HPDE6-E6E7 (cell line): ENCODE measurements around the gene DCBLD1.

Experiments
- DNase-seq: peaks from one replicate; pipeline ENCODE4 v3.0.0; 2011; ENCODE audit warnings: missing footprints; ENCODE audit errors: extremely low spot score

The DCBLD1 gene

DNA sequence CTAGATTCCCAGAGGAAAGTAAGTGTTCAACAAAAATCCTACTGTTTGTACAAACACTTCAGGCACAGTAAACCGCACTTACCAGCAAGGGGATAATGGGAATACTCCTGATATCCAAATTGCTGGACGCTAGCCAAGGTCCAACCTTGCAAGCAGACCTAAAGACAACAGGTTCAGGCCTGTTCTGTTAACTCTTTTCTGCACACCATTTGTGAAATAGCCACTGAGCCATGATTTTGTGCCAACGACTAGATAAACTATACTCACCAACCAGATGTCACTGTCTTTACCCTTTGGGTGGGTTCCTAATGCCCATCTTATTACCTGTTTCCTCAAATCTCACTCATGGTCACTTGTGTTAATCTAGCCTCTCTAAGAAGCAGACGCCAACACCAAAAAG, 76.3 kb downstream of the DCBLD1 start:
- DNase-seq: no peak

GRCh38 chr6:117559299-117559698, 76.8 kb downstream of the DCBLD1 start:
- DNase-seq: no peak

DNA sequence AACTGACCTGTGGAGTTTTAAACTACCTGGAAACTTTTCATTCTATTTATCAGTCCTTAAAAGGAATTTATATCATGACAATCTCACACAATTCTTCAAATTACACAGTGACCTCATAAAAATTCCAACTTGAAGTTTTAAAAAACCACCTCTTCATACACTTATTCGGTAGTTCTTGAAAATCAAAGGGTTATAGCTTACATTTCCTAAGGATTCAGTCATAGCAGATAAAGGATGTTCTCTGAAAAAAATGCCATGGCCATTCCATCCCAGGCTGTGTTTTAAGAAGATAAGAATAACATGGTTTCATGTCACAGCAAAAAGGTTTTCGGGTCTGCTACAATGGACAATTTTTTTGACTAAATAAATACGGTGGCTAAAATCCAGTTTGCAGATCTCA, 78.7 kb downstream of the DCBLD1 start:
- DNase-seq: no peak

- no peak for DNase-seq
Observed at GRCh38 chr6:117564681-117565080, 82.2 kb downstream of the DCBLD1 start.

DNA sequence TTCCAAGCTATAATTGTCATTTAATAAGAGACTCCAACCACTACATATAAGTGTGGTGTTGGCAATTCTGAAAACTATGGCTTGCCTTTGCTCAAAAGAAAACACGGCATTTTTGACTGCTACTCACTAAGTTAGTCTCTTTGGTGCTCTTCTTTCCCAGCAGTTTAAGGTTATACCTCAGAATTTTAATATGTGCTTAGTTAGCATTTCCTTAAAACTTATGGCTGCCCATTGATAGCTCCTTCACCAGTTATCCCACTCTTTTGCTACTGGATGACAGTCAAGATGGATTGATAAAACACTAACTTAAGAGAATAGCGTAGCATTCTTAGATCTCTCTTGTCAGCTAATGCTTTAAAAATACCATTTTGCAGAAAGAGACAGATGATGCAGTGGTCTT, 85.8 kb downstream of the DCBLD1 start:
- DNase-seq: no peak

- no peak for DNase-seq
Observed at GRCh38 chr6:117568831-117569410, 86.4 kb downstream of the DCBLD1 start.

GRCh38 chr6:117573006-117573680, 90.7 kb downstream of the DCBLD1 start:
- DNase-seq: no peak

- DNase-seq: no peak
Observed at GRCh38 chr6:117574198-117574597, 91.7 kb downstream of the DCBLD1 start.

GRCh38 chr6:117585647-117586046, 103.2 kb downstream of the DCBLD1 start:
- no peak for DNase-seq

DNA sequence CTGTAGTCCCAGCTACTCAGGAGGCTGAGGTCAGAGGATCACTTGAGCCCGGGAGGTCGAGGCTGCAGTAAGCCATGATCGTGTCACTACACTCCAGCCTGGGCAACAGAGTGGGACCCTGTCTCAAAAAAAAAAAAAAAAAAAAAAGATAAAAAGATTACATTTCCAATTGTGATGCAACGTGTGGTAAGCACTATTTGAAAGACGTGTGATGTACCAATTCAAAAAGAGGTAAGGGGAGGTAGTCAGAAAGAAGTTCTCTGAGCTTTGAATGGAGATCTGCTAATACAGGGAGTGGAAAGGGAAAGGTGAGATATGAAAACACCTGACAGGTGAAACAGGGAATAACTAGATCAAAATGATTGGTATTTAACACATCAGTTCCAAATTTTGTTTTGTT, 108.0 kb downstream of the DCBLD1 start:
- DNase-seq: no peak

GRCh38 chr6:117591405-117591804, 108.9 kb downstream of the DCBLD1 start:
- no peak for DNase-seq

- DNase-seq: no peak
Observed at GRCh38 chr6:117592983-117593759, 110.7 kb downstream of the DCBLD1 start.

DNA sequence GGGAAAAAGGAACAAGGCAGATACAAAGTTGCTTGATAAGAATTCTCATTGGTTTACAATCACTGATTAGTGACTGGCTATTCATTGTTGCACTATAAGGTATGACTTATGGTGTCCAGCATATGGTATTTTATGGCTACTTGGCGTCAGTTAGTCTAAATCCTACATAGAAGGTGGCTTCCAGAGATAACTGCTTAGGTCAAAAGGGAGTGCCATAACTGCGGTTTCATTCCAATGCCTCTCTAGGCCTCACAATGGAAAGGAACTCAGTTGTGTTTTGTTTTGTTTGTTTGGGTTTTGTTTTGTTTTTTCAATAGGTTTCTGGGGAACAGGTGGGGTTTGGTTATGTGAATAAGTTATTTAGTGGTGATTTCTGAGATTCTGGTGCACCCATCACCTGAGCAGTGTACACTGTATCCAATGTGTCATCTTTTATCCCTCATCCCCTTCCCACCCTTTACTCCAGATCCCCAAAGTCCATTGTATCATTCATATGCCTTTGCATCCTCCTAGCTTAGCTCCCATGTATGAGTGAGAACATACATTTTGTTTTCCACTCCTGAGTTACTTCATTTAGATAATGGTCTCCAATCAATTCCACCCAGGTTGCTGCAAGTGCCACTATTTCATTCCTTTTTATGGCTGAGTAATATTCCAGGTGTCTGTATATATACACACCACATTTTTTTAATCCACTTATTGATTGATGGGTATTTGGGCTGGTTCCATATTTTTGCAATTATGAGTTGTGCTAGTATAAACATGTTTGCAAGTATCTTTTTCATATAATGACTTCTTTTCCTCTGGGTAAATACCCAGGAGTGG, 112.8 kb downstream of the DCBLD1 start:
- DNase-seq: no peak

DNA sequence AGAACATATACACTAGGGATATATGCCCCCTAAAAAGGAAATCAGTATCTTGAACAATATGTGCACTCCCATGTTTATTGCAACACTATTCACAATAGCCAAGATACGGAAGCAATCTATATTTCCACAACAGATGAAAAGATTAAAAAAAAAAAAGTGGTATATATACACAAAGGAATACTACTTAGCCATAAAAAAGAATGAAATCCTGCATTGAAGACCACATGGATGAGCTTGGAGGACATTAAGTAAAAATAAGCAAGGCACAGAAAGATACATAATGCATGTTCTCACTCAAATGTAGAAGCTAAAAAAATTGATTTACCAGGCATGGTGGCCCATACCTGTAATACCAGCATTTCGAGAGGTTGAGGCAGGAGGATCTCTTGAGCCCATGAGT, 115.3 kb downstream of the DCBLD1 start:
- no peak for DNase-seq
